Liver (tissue), 9 donors: ENCODE data around the gene PCDHGA3. TPM values are rescaled to one million over a fixed set of nuclear protein-coding genes. Genes with fewer than 3 reads are reported as not detected.
"Not testable (repeated sequence)": the region's sequence is repeated elsewhere in the genome, so short reads cannot be mapped to it uniquely, and the experiment has no call there.

Experiments
- DNase-seq: peaks from one replicate; pipeline ENCODE4 v3.0.0-alpha.2; 2017; ENCODE audit warnings: low spot score
- H3K27ac ChIP-seq, 2 donors: one replicate each; pipeline ENCODE4 v1.7.0; 2013; ENCODE audit warnings: inconsistent platforms in 2 of 2, low read length in 2 of 2, control low read depth in 1 of 2, low read depth in 1 of 2, mild to moderate bottlenecking in 1 of 2
- H3K27me3 ChIP-seq, 4 donors: one replicate each; pipeline versions ENCODE4 v1.6.1 to v1.7.0; 2013; ENCODE audit warnings: low read length in 3 of 4, inconsistent platforms in 1 of 4, mild to moderate bottlenecking in 1 of 4, moderate library complexity in 1 of 4; ENCODE audit not compliant: control insufficient read depth in 4 of 4, insufficient read depth in 4 of 4
- H3K36me3 ChIP-seq, 4 donors: one replicate each; pipeline versions ENCODE4 v1.6.1 to v1.7.0; 2013; ENCODE audit warnings: low read length in 3 of 4, mild to moderate bottlenecking in 3 of 4, low read depth in 1 of 4, moderate library complexity in 1 of 4; ENCODE audit not compliant: control insufficient read depth in 4 of 4, insufficient read depth in 3 of 4
- H3K4me1 ChIP-seq, 4 donors: one replicate each; pipeline versions ENCODE4 v1.6.1 to v1.7.0; 2013; ENCODE audit warnings: low read length in 3 of 4, mild to moderate bottlenecking in 3 of 4, moderate library complexity in 1 of 4; ENCODE audit not compliant: control insufficient read depth in 4 of 4, insufficient read depth in 4 of 4
- H3K4me3 ChIP-seq, 3 donors: one replicate each; pipeline versions ENCODE4 v1.6.1 to v1.7.0; 2013; ENCODE audit warnings: low read length in 3 of 3, control low read depth in 1 of 3, low read depth in 1 of 3, mild to moderate bottlenecking in 1 of 3
- H3K9ac ChIP-seq, 2 donors: one replicate each; pipeline ENCODE4 v1.7.0; 2013; ENCODE audit warnings: low read length in 2 of 2, mild to moderate bottlenecking in 2 of 2, moderate library complexity in 2 of 2, control low read depth in 1 of 2, low read depth in 1 of 2
- H3K9me3 ChIP-seq, 4 donors: one replicate each; pipeline versions ENCODE4 v1.6.1 to v1.7.0; 2013; ENCODE audit warnings: low read length in 3 of 4; ENCODE audit not compliant: control insufficient read depth in 4 of 4
- NR2F2 ChIP-seq: IDR thresholded peaks from 2 replicates; pipeline ENCODE4 v1.6.1; 2016; ENCODE audit warnings: antibody characterized with exemption
- RAD21 ChIP-seq, 2 donors: IDR thresholded peaks; 2 replicates each; pipeline ENCODE4 v1.6.1; 2016; ENCODE audit warnings: antibody characterized with exemption in 2 of 2, mild to moderate bottlenecking in 2 of 2
- SP1 ChIP-seq: IDR thresholded peaks from 2 replicates; pipeline ENCODE4 v1.6.1; 2018; ENCODE audit warnings: antibody characterized with exemption, mild to moderate bottlenecking
- WGBS: extraction: QIAGEN DNeasy Blood & Tissue Kit; methylation state at CpG from one replicate; pipeline ENCODE4 v1.1.7; 2013; 5-methylcytosine and 5-hydroxymethylcytosine counted together
- polyA plus RNA-seq, 2 donors: library from polyadenylated mRNA; stranded (reverse) in 1 of 2; unstranded in 1 of 2; fragments of 200-250 nt in 1 of 2; fragments of >200 nt in 1 of 2; fragmentation: Nextera tagmentation in 1 of 2; extraction: Ambion mirVana in 1 of 2; gene quantifications; one replicate each; pipeline versions ENCODE4 v1.2.1 to v1.2.3, GENCODE V29; 2013 to 2015
- total RNA-seq, 2 donors: library from RNA; depleted of rRNA; stranded (reverse); fragments of >200 nt; gene quantifications; one replicate each; pipeline ENCODE4 v1.2.3, GENCODE V29; 2014
- TF ChIP-seq, protein P1 (sequence below): IDR thresholded peaks from 2 replicates; pipeline ENCODE4 v1.6.1; 2016; ENCODE audit warnings: antibody characterized with exemption
- donor health status: healthy.
- donor health status: healthy.
- donor health status: healthy.
- donor health status: healthy.
- donor health status: healthy.

Gene PCDHGA3
- total and polyA plus RNA-seq, 4 donors = 0.09 to 0.59 (median 0.29) TPM

- TF ChIP-seq, protein P1, sequence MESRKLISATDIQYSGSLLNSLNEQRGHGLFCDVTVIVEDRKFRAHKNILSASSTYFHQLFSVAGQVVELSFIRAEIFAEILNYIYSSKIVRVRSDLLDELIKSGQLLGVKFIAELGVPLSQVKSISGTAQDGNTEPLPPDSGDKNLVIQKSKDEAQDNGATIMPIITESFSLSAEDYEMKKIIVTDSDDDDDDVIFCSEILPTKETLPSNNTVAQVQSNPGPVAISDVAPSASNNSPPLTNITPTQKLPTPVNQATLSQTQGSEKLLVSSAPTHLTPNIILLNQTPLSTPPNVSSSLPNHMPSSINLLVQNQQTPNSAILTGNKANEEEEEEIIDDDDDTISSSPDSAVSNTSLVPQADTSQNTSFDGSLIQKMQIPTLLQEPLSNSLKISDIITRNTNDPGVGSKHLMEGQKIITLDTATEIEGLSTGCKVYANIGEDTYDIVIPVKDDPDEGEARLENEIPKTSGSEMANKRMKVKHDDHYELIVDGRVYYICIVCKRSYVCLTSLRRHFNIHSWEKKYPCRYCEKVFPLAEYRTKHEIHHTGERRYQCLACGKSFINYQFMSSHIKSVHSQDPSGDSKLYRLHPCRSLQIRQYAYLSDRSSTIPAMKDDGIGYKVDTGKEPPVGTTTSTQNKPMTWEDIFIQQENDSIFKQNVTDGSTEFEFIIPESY = no peak
- TF ChIP-seq SP1 = no peak
- no peak for TF ChIP-seq NR2F2
- TF ChIP-seq RAD21 (IDR thresholded peaks at IDR 0.05) = no peak
Observed at GRCh38 chr5:141393267-141393666, 49.6 kb downstream of the PCDHGA3 start (continued).

GRCh38 chr5:141394401-141395187 lies 51.0 kb downstream of the PCDHGA3 start:
- not testable (repeated sequence) for H3K27ac ChIP-seq, DNase-seq, H3K27me3 ChIP-seq, H3K9ac ChIP-seq, H3K4me3 ChIP-seq, H3K4me1 ChIP-seq, H3K36me3 ChIP-seq
- 36% methylated on average over 44 of the region's 53 CpGs for WGBS
- peaks cover 29 to 76% (median 36%) of the 10 kb centered on the region in 4 donors for H3K9me3 ChIP-seq

Other genes with a start within 250 kb of the PCDHGA3 start
Only the 30 nearest of the 38 such genes appear.
- gene PCDHB9, start 156.7 kb upstream of the PCDHGA3 start, total RNA-seq = under 1 TPM; 0.09 to 0.25 TPM
- gene PCDHB9, start 156.7 kb upstream of the PCDHGA3 start, polyA plus RNA-seq = under 1 TPM; 0.03 to 0.07 TPM
- gene PCDHB10, start 151.5 kb upstream of the PCDHGA3 start, total RNA-seq = under 1 TPM; 0.14 to 0.17 TPM
- under 1 TPM; 0.07 TPM for gene PCDHB10, start 151.5 kb upstream of the PCDHGA3 start, polyA plus RNA-seq
- gene PCDHB11, start 144.2 kb upstream of the PCDHGA3 start, total RNA-seq = under 1 TPM; 0.23 to 0.33 TPM
- gene PCDHB11, start 144.2 kb upstream of the PCDHGA3 start, polyA plus RNA-seq = under 1 TPM; 0.08 to 0.09 TPM
- gene PCDHB12, start 135.1 kb upstream of the PCDHGA3 start, total RNA-seq = under 1 TPM; 0.28 to 0.33 TPM
- gene PCDHB12, start 135.1 kb upstream of the PCDHGA3 start, polyA plus RNA-seq = under 1 TPM; 0.06 to 0.12 TPM
- under 1 TPM; 0.19 to 0.42 TPM for gene PCDHB13, start 129.9 kb upstream of the PCDHGA3 start, total RNA-seq
- under 1 TPM; 0.11 to 0.17 TPM for gene PCDHB13, start 129.9 kb upstream of the PCDHGA3 start, polyA plus RNA-seq
- gene PCDHB14, start 120.5 kb upstream of the PCDHGA3 start, total RNA-seq = under 1 TPM; 0.42 to 0.47 TPM
- gene PCDHB14, start 120.5 kb upstream of the PCDHGA3 start, polyA plus RNA-seq = under 1 TPM; 0.10 to 0.23 TPM
- under 1 TPM; 0.28 to 0.59 TPM for gene PCDHB15, start 98.4 kb upstream of the PCDHGA3 start, total RNA-seq
- gene PCDHB15, start 98.4 kb upstream of the PCDHGA3 start, polyA plus RNA-seq = under 1 TPM; 0.21 to 0.52 TPM
- gene SLC25A2, start 39.8 kb upstream of the PCDHGA3 start, total RNA-seq = under 1 TPM; 0.19 to 0.42 TPM
- not detected for gene SLC25A2, start 39.8 kb upstream of the PCDHGA3 start, polyA plus RNA-seq
- 10 to 100 TPM; 25.7 to 36.3 TPM for gene TAF7, start 23.0 kb upstream of the PCDHGA3 start, total RNA-seq
- 10 to 100 TPM; 23.5 to 30.8 TPM for gene TAF7, start 23.0 kb upstream of the PCDHGA3 start, polyA plus RNA-seq
- under 1 TPM; 0.05 to 0.08 TPM for gene PCDHGA1, start 13.3 kb upstream of the PCDHGA3 start, total RNA-seq
- under 1 TPM in 1 of 2 donors, not detected in 1; 0.05 TPM for gene PCDHGA1, start 13.3 kb upstream of the PCDHGA3 start, polyA plus RNA-seq
- under 1 TPM; 0.23 to 0.42 TPM for gene PCDHGA2, start 5.1 kb upstream of the PCDHGA3 start, total RNA-seq
- under 1 TPM; 0.26 to 0.46 TPM for gene PCDHGA2, start 5.1 kb upstream of the PCDHGA3 start, polyA plus RNA-seq
- under 1 TPM; 0.14 to 0.75 TPM for gene PCDHGB1, start 6.3 kb downstream of the PCDHGA3 start, total RNA-seq
- under 1 TPM; 0.10 to 0.11 TPM for gene PCDHGB1, start 6.3 kb downstream of the PCDHGA3 start, polyA plus RNA-seq
- under 1 TPM; 0.23 to 0.92 TPM for gene PCDHGA4, start 11.2 kb downstream of the PCDHGA3 start, total RNA-seq
- gene PCDHGA4, start 11.2 kb downstream of the PCDHGA3 start, polyA plus RNA-seq = under 1 TPM; 0.15 to 0.21 TPM
- 1 to 10 TPM in 1 of 2 donors, under 1 TPM in 1; 0.47 to 1.0 TPM for gene PCDHGB2, start 16.2 kb downstream of the PCDHGA3 start, total RNA-seq
- gene PCDHGB2, start 16.2 kb downstream of the PCDHGA3 start, polyA plus RNA-seq = under 1 TPM in 1 of 2 donors, not detected in 1; 0.28 TPM
- under 1 TPM; 0.09 to 0.50 TPM for gene PCDHGA5, start 20.3 kb downstream of the PCDHGA3 start, total RNA-seq
- gene PCDHGA5, start 20.3 kb downstream of the PCDHGA3 start, polyA plus RNA-seq = under 1 TPM; 0.04 to 0.08 TPM
- gene PCDHGB3, start 26.4 kb downstream of the PCDHGA3 start, total RNA-seq = 1 to 10 TPM in 1 of 2 donors, under 1 TPM in 1; 0.37 to 1.2 TPM
- under 1 TPM in 1 of 2 donors, not detected in 1; 0.07 TPM for gene PCDHGB3, start 26.4 kb downstream of the PCDHGA3 start, polyA plus RNA-seq
- gene PCDHGA6, start 30.1 kb downstream of the PCDHGA3 start, total RNA-seq = under 1 TPM; 0.37 to 0.67 TPM
- gene PCDHGA6, start 30.1 kb downstream of the PCDHGA3 start, polyA plus RNA-seq = under 1 TPM; 0.08 to 0.18 TPM
- gene PCDHGA7, start 38.9 kb downstream of the PCDHGA3 start, total RNA-seq = under 1 TPM; 0.19 to 0.67 TPM
- under 1 TPM; 0.21 TPM for gene PCDHGA7, start 38.9 kb downstream of the PCDHGA3 start, polyA plus RNA-seq
- gene PCDHGB4, start 43.9 kb downstream of the PCDHGA3 start, total RNA-seq = 1 to 10 TPM; 1.7 to 2.8 TPM
- 1 to 10 TPM in 1 of 2 donors, under 1 TPM in 1; 0.76 to 1.4 TPM for gene PCDHGB4, start 43.9 kb downstream of the PCDHGA3 start, polyA plus RNA-seq
- gene PCDHGA8, start 48.8 kb downstream of the PCDHGA3 start, total RNA-seq = under 1 TPM; 0.14 to 0.75 TPM
- under 1 TPM; 0.02 to 0.13 TPM for gene PCDHGA8, start 48.8 kb downstream of the PCDHGA3 start, polyA plus RNA-seq
- gene PCDHGB5, start 54.1 kb downstream of the PCDHGA3 start, total RNA-seq = 1 to 10 TPM; 2.5 to 3.8 TPM
- gene PCDHGB5, start 54.1 kb downstream of the PCDHGA3 start, polyA plus RNA-seq = 1 to 10 TPM in 1 of 2 donors, under 1 TPM in 1; 0.76 to 2.0 TPM
- 1 to 10 TPM in 1 of 2 donors, under 1 TPM in 1; 0.51 to 2.8 TPM for gene PCDHGA9, start 58.9 kb downstream of the PCDHGA3 start, total RNA-seq
- gene PCDHGA9, start 58.9 kb downstream of the PCDHGA3 start, polyA plus RNA-seq = under 1 TPM; 0.11 to 0.63 TPM
- 1 to 10 TPM; 1.4 to 2.8 TPM for gene PCDHGB6, start 64.2 kb downstream of the PCDHGA3 start, total RNA-seq
- 1 to 10 TPM in 1 of 2 donors, under 1 TPM in 1; 0.53 to 1.8 TPM for gene PCDHGB6, start 64.2 kb downstream of the PCDHGA3 start, polyA plus RNA-seq
- 1 to 10 TPM; 2.0 to 3.9 TPM for gene PCDHGA10, start 69.2 kb downstream of the PCDHGA3 start, total RNA-seq
- 1 to 10 TPM; 1.2 to 1.3 TPM for gene PCDHGA10, start 69.2 kb downstream of the PCDHGA3 start, polyA plus RNA-seq
- gene PCDHGB7, start 73.8 kb downstream of the PCDHGA3 start, total RNA-seq = 1 to 10 TPM; 1.6 to 3.1 TPM
- under 1 TPM; 0.74 to 0.78 TPM for gene PCDHGB7, start 73.8 kb downstream of the PCDHGA3 start, polyA plus RNA-seq
- 1 to 10 TPM in 1 of 2 donors, under 1 TPM in 1; 0.75 to 2.5 TPM for gene PCDHGA11, start 77.2 kb downstream of the PCDHGA3 start, total RNA-seq
- under 1 TPM; 0.22 to 0.25 TPM for gene PCDHGA11, start 77.2 kb downstream of the PCDHGA3 start, polyA plus RNA-seq
- gene PCDHGA12, start 86.7 kb downstream of the PCDHGA3 start, total RNA-seq = 1 to 10 TPM in 1 of 2 donors, under 1 TPM in 1; 0.37 to 1.9 TPM
- under 1 TPM; 0.39 to 0.74 TPM for gene PCDHGA12, start 86.7 kb downstream of the PCDHGA3 start, polyA plus RNA-seq
- 1 to 10 TPM; 3.7 to 5.7 TPM for gene PCDHGC3, start 132.1 kb downstream of the PCDHGA3 start, total RNA-seq
- 10 to 100 TPM in 1 of 2 donors, 1 to 10 TPM in 1; 6.8 to 11.0 TPM for gene PCDHGC3, start 132.1 kb downstream of the PCDHGA3 start, polyA plus RNA-seq
- gene PCDHGC4, start 141.2 kb downstream of the PCDHGA3 start, total RNA-seq = 1 to 10 TPM in 1 of 2 donors, under 1 TPM in 1; 0.33 to 1.4 TPM
- gene PCDHGC4, start 141.2 kb downstream of the PCDHGA3 start, polyA plus RNA-seq = not detected
- gene PCDHGC5, start 145.3 kb downstream of the PCDHGA3 start, total RNA-seq = 1 to 10 TPM in 1 of 2 donors, under 1 TPM in 1; 0.19 to 1.1 TPM
- gene PCDHGC5, start 145.3 kb downstream of the PCDHGA3 start, polyA plus RNA-seq = under 1 TPM in 1 of 2 donors, not detected in 1; 0.02 TPM